Smooth muscle cell (in vitro differentiated cells): ENCODE data around the gene CSTA. TPM values are rescaled to one million over a fixed set of nuclear protein-coding genes. Genes with fewer than 3 reads are reported as not detected.

Source experiments
- DNase-seq: peaks from one replicate; lab custom pipeline; 2025; ENCODE audit not compliant: unreplicated experiment; lab: John Stamatoyannopoulos, UW
- H2AFZ ChIP-seq: fragments of 200-600 bp; sonication (generic); 2 replicates; pipeline ENCODE4 v1.6.0; 2016; ENCODE audit warnings: antibody characterized with exemption, low read depth, mild to moderate bottlenecking
- H3F3A ChIP-seq: fragments of 200-600 bp; sonication (generic); 2 replicates; pipeline ENCODE4 v1.6.0; 2017; ENCODE audit warnings: antibody characterized with exemption, low read depth
- H3K27ac ChIP-seq: fragments of 200-600 bp; sonication (generic); 2 replicates; pipeline ENCODE4 v1.5.1; 2016; ENCODE audit warnings: low read depth, mild to moderate bottlenecking
- H3K27me3 ChIP-seq: fragments of 200-600 bp; sonication (generic); 2 replicates; pipeline ENCODE4 v1.6.1; 2016; ENCODE audit warnings: low read depth, mild to moderate bottlenecking
- H3K36me3 ChIP-seq: fragments of 200-600 bp; sonication (generic); 2 replicates; pipeline ENCODE4 v1.5.1; 2016; ENCODE audit warnings: low read depth
- H3K4me1 ChIP-seq: fragments of 200-600 bp; sonication (generic); 2 replicates; pipeline ENCODE4 v1.5.1; 2016; ENCODE audit warnings: low read depth
- H3K4me2 ChIP-seq: fragments of 200-600 bp; sonication (generic); 2 replicates; pipeline ENCODE4 v1.6.0; 2016; ENCODE audit warnings: mild to moderate bottlenecking
- H3K4me3 ChIP-seq: fragments of 200-600 bp; sonication (generic); 2 replicates; pipeline ENCODE4 v1.5.1; 2016; ENCODE audit warnings: mild to moderate bottlenecking
- H3K79me2 ChIP-seq: fragments of 200-600 bp; sonication (generic); 2 replicates; pipeline ENCODE4 v1.6.0; 2016; ENCODE audit warnings: low read depth, mild to moderate bottlenecking
- H3K9ac ChIP-seq: fragments of 200-600 bp; sonication (generic); 2 replicates; pipeline ENCODE4 v1.6.0; 2016; ENCODE audit warnings: low read depth
- H3K9me3 ChIP-seq: fragments of 200-600 bp; sonication (generic); replicated peaks from 2 replicates; pipeline ENCODE4 v1.5.1; 2016; ENCODE audit warnings: low read depth
- H4K20me1 ChIP-seq: fragments of 200-600 bp; sonication (generic); 2 replicates; pipeline ENCODE4 v1.6.0; 2016; ENCODE audit warnings: low read depth
- CTCF ChIP-seq: fragments of 200-600 bp; sonication (generic); IDR thresholded peaks from 2 replicates; pipeline ENCODE4 v1.5.1; 2017; ENCODE audit warnings: borderline replicate concordance, mild to moderate bottlenecking, antibody characterized with exemption; ENCODE audit not compliant: insufficient read depth, poor library complexity, severe bottlenecking
- WGBS: methylation state at CpG from one replicate; pipeline ENCODE4 v1.1.7; 2016; ENCODE audit warnings: low lambda C conversion rate; 5-methylcytosine and 5-hydroxymethylcytosine counted together
- polyA plus RNA-seq: library from polyadenylated mRNA; unstranded; fragments of >200 nt; fragmentation: Nextera tagmentation; extraction: Ambion mirVana; gene quantifications from 2 replicates; pipeline ENCODE4 v1.2.1, GENCODE V29; 2016
- total RNA-seq: library from RNA; depleted of rRNA; stranded (reverse); fragments of >200 nt; gene quantifications from 2 replicates; pipeline ENCODE4 v1.2.3, GENCODE V29; 2014

Gene CSTA
- total and polyA plus RNA-seq, 2 experiments from 2014 or later: 19.7 to 51.7 TPM

GRCh38 chr3:122318620-122319019, 6.4 kb upstream of the CSTA start:
- H4K20me1 ChIP-seq: no peaks in the 10 kb centered on the region
- no peak overlapping the region for H3K4me3 ChIP-seq
- no peaks in the 10 kb centered on the region for H3K36me3 ChIP-seq
- no peak for DNase-seq
- no peaks in the 10 kb centered on the region for H3K4me1 ChIP-seq
- no peak overlapping the region for H3K9ac ChIP-seq
- no peaks in the 10 kb centered on the region for H3K9me3 ChIP-seq
- no peak overlapping the region for H3K4me2 ChIP-seq
- H3K27ac ChIP-seq: peak overlapping the region; percentile 46
- no peaks in the 10 kb centered on the region for H3K79me2 ChIP-seq
- WGBS: 86% methylated on average over 2 of the region's 2 CpGs
- no peak overlapping the region for H2AFZ ChIP-seq
- H3F3A ChIP-seq: no peaks in the 10 kb centered on the region
- H3K27me3 ChIP-seq: no peaks in the 10 kb centered on the region
- TF ChIP-seq CTCF: no peak

GRCh38 chr3:122322095-122323075, 2.7 kb upstream of the CSTA start:
- H3K4me1 ChIP-seq: no peaks in the 10 kb centered on the region
- no peaks in the 10 kb centered on the region for H3K27me3 ChIP-seq
- H3K9me3 ChIP-seq: no peaks in the 10 kb centered on the region
- H3K27ac ChIP-seq: no peak overlapping the region
- no peaks in the 10 kb centered on the region for H4K20me1 ChIP-seq
- no peak for TF ChIP-seq CTCF
- H2AFZ ChIP-seq: no peak overlapping the region
- H3K9ac ChIP-seq: no peak overlapping the region
- WGBS: 89% methylated on average over 5 of the region's 5 CpGs
- H3K4me3 ChIP-seq: no peak overlapping the region
- H3K36me3 ChIP-seq: no peaks in the 10 kb centered on the region
- H3F3A ChIP-seq: no peaks in the 10 kb centered on the region
- no peaks in the 10 kb centered on the region for H3K79me2 ChIP-seq
- H3K4me2 ChIP-seq: no peak overlapping the region
- no peak for DNase-seq

- no peak overlapping the region for H3K9ac ChIP-seq
- H3K4me3 ChIP-seq: no peak overlapping the region
- no peaks in the 10 kb centered on the region for H3F3A ChIP-seq
- no peak overlapping the region for H2AFZ ChIP-seq
- no peak overlapping the region for H3K27ac ChIP-seq
- WGBS: 97% methylated on average over 3 of the region's 3 CpGs
- H3K27me3 ChIP-seq: no peaks in the 10 kb centered on the region
- H3K36me3 ChIP-seq: no peaks in the 10 kb centered on the region
- no peaks in the 10 kb centered on the region for H3K4me1 ChIP-seq
- no peak overlapping the region for H3K4me2 ChIP-seq
- no peak for TF ChIP-seq CTCF
- H4K20me1 ChIP-seq: no peaks in the 10 kb centered on the region
- H3K79me2 ChIP-seq: no peaks in the 10 kb centered on the region
- H3K9me3 ChIP-seq: no peaks in the 10 kb centered on the region
- DNase-seq: no peak
Observed at GRCh38 chr3:122325769-122326168, 721 bp downstream of the CSTA start.
